A172 (cell line): ENCODE results near the gene SLC6A12. TPM values are rescaled to one million over a fixed set of nuclear protein-coding genes. Genes with fewer than 3 reads are reported as not detected.

Experiments used
- DNase-seq: peaks from one replicate; pipeline ENCODE4 v3.0.0-alpha.2; 2015; ENCODE audit warnings: low spot score
- total RNA-seq: library from RNA; depleted of rRNA; stranded (reverse); fragments of >200 nt; shearing (Covaris generic); gene quantifications from 2 replicates; pipeline ENCODE4 v1.2.3, GENCODE V29; 2014

The SLC6A12 gene
- total RNA-seq, 1 experiment from 2014 or later = 0.10 TPM

DNA sequence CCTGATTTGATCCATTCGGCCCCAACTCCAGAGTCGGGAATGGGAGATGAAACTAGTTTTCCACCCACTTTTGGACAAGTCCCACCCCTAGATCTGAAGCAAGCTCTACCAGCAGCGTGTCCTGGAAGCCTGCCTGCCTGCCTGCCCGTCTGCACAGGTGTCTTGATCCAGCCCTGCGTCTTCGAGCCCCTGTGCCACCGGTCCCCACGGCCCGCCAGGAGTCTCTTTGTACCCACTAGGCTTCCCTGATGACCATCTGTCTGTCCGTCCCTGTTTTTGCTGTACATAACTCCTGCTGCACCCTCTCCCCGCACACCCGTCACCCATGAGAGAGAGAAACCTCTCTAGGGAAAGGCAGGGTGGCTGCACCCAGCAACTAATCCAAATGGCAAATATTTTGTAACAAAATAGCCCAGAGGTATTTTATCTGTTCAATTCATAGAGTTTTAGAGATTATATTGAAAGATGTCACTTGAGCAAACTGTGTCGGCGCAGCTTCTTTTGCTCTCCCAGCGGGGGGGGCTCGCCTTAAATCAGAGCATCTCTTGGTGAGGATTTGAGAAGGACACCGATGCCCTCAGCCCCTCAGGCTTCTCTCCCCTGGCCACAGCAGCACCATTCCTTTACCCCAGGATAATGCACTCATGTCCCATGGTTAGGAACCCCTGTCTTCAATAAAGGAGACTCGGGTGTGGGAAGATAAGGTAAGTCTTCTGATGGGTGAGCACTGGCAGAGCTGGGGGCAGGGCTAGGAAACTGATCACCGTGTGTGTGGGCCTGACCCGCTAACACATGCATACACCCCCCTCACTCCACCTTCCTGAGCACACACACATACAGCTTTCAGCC, 35.8 kb downstream of the SLC6A12 start:
- DNase-seq = no peak

- no peak for DNase-seq
These were observed 36.5 kb downstream of the SLC6A12 start for GRCh38 chr12:177336-177979.

DNA sequence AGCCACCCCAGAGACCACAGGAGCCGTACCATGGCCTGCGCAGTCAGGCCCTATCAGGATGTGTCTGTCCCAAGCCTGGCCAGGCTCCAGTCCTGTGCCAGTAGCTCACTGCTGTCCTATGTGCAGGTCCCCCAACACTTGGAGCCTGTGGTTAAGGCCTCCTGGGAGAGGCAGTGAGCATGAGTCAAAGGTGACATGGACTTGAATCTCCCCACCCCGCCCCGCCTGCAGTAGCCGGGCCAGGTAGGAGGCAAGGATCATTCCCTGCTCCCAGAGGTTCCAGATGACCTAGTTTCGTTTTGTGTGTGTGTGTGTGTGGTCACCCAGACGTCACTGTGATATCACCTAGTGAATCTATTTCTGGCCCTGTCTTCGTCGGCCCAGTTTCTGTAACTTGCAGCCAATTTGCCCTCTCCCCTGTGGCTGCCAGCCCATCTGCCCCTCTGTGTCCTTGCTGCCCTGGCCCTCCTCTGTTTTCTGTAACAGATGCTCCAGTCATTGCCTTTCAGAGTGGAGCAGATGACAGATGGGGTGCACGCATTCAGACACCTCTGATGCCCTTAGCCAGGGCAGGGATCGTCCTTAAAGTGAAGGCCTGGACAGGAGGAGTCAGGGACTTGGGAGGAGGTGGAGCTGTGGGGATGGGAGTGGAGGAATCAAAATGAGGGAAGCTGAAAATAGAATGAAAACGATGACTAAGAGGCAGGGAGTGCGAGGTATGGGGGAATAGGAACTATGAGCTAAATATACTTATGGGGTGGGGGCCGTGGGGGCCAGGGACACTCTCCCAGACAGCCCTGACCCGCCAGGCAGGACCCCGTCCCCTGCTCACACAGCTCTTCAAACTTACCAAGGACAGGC, 37.4 kb downstream of the SLC6A12 start:
- DNase-seq = peak; percentile 70

GRCh38 chr12:175759-176158, 38.2 kb downstream of the SLC6A12 start:
- no peak for DNase-seq

DNA sequence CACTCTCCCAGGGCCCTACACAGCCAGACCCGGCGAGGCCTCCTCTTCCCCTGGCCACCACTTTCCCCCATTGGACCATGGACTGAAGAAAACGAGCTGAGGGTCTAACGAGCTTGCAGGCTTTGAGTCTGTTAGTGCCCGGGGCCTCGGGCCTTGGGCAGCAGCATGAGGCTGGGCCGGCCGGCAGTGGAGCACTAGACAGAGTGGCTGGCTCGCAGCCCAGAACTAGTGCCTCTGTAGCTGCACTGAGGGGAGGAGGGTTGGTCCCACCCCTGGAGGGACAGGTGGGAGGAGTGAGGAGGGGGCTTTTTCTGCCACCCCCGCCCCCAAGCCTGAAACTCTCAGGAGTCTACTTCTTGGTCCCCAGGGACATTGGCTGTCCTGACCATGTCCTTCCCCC, 38.7 kb downstream of the SLC6A12 start:
- DNase-seq = no peak

DNA sequence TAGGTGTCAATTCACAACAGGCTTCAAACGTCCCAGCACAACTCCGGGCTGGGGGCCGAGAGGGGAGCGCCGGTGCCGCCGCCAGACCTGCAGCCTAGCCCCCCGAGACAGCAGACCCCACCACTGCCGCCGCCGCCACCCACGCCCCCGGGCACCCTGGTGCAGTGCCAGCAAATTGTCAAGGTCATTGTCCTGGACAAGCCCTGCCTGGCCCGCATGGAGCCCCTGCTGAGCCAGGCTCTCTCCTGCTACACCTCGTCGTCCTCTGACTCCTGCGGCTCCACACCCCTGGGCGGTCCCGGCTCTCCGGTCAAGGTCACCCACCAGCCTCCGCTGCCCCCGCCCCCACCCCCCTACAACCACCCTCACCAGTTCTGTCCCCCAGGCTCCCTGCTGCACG, 39.4 kb downstream of the SLC6A12 start:
- DNase-seq = no peak

DNA sequence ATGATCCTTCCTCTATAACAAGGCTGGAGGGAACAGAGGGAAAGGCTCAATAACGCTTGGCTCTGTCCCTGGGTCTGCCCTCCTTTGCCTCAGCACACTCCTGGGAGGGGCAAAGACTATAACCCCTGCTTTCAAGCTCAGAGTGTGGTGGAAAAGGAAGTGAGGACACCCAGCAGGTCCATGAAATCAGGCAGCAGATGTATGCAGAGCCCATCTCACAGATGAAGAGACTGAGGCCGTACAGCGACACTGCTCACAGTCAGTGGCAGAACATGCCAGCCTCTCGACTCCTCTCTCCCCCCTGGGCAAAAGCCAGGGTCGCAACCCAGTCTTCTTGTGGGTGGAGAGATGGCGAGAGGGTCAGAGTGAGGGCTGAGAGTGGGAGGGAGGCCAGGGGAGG, 39.8 kb downstream of the SLC6A12 start:
- no peak for DNase-seq

- DNase-seq = no peak
These were observed 41.2 kb downstream of the SLC6A12 start for GRCh38 chr12:172732-173161.

- no peak for DNase-seq
These were observed 41.9 kb downstream of the SLC6A12 start for GRCh38 chr12:171743-172676.

- DNase-seq = no peak
These were observed 42.7 kb downstream of the SLC6A12 start for GRCh38 chr12:171276-171675.

GRCh38 chr12:170371-171225, 43.4 kb downstream of the SLC6A12 start:
- no peak for DNase-seq

DNA sequence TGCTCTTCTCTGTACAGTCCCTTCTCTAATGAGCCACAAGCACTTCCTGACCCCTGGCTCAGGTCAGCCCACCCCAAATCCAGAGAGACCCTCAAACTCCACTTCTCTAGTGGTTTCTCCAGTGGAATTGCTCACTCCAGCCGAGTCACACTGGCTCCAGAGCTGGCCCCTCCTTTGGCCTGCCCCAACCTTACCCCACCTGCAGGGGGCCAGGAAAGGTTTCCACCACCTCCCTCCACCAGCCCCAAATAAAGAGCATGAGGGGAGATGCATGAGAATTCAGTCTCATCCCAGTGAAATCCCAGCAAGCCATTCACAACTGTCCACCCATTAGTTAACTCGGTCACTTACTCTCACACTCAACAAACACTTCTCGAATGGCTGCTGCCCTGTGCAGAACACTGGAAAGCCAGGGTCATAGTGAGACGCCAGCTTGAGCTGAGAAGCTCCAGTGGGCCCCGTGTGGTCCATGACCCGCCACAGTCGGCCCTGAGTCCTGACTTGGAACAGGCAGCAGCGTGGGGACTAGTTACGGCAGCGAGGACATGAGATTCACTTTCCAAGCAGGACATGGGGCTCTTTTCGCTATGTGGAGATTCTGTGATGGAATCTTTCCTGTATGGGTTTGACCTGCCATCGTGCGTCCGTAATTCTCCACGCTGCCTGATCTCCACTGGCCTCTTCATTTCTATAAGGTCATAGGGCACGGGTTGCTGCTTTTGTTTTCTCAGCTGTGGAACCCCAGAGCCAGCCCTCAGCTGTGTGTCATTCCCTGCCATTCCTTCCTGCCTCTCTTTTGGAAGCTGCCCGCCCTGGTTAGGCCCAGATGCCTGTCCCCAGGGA, 44.2 kb downstream of the SLC6A12 start:
- no peak for DNase-seq

- DNase-seq = peak; percentile 9
These were observed 45.0 kb downstream of the SLC6A12 start for GRCh38 chr12:168763-169525.

DNA sequence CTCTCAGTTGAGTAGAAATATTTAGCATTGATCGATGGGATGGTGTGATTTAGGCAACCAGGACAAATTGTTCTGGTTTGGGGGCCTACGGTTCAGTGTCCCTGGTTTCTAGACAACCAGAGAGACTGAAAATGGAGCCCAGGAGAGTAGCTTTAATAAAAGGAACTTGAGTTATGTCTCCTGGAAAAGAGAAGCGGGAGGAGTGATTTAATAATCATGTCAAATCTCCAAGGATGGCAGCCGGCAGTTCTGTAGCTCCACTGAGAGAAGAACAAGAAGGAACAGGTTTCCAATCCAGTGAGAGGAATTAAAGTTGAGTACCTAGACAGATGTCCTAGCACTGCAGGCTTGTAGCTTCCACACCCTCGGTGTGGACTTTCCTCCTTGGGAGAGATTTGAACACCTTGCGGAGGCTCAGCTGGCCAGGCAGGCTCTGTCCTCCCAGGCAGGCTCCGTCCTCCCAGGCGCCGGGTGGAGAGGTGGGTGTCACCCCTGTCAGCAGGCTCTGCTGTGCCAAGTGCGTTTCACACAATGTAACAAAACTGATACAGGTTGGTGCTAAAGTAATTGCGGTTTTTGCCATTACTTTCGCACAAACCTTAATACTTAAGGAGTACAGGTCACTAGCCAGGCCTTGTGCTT, 45.9 kb downstream of the SLC6A12 start:
- no peak for DNase-seq

GRCh38 chr12:166425-167075, 47.4 kb downstream of the SLC6A12 start:
- DNase-seq = no peak

GRCh38 chr12:165862-166368, 48.0 kb downstream of the SLC6A12 start:
- DNase-seq = no peak

DNA sequence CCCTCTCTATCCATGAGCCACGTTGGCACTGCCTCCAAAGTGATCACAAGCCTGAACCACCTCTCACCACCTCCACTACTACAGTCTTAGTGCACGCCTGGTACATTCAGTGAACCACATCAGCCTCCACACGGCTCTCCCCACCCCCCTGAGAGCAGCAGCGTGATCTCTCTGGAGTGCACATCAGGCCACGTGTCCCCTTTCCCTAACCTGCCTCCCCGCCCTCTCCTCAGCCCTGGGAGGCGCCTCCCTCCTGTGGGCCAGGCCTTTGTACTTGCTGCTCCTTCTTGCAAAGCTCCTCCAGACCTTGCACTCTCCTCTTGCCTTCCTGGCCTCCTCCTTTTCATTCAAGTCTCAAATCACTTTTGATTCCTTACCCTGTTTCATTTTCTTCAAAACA, 49.8 kb downstream of the SLC6A12 start:
- DNase-seq = no peak
